Inflammatory macrophage (primary cell): ENCODE data around the gene CROCC2.
A peak's percentile ranks its signal among the peaks of the same experiment; 100 is the strongest.

Source experiments
- DNase-seq, 2 donors: peaks; one replicate each; pipeline ENCODE4 v3.0.0-alpha.2; 2020 to 2022

The CROCC2 gene

GRCh38 chr2:240875228-240876034, 30.7 kb upstream of the CROCC2 start:
- DNase-seq, result no peak

- no peak for DNase-seq
These were observed 30.1 kb upstream of the CROCC2 start for GRCh38 chr2:240876035-240876474.

GRCh38 chr2:240876475-240877251, 29.5 kb upstream of the CROCC2 start:
- no peak for DNase-seq

- no peak for DNase-seq
These were observed 28.4 kb upstream of the CROCC2 start for GRCh38 chr2:240877460-240878340.

GRCh38 chr2:240878341-240878936, 27.7 kb upstream of the CROCC2 start:
- DNase-seq, result no peak

- DNase-seq, result no peak
These were observed 27.0 kb upstream of the CROCC2 start for GRCh38 chr2:240879105-240879504.

- no peak for DNase-seq
These were observed 24.2 kb upstream of the CROCC2 start for GRCh38 chr2:240881913-240882312.

GRCh38 chr2:240884221-240884620, 21.9 kb upstream of the CROCC2 start:
- no peak for DNase-seq

GRCh38 chr2:240884745-240885144, 21.4 kb upstream of the CROCC2 start:
- DNase-seq, result no peak

GRCh38 chr2:240885566-240885965, 20.6 kb upstream of the CROCC2 start:
- no peak for DNase-seq

GRCh38 chr2:240886023-240886565, 20.0 kb upstream of the CROCC2 start:
- DNase-seq, result peak in 1 of 2 donors; percentile 31

- DNase-seq, result no peak
These were observed 19.2 kb upstream of the CROCC2 start for GRCh38 chr2:240886678-240887609.

GRCh38 chr2:240887631-240888030, 18.5 kb upstream of the CROCC2 start:
- no peak for DNase-seq

- no peak for DNase-seq
These were observed 17.8 kb upstream of the CROCC2 start for GRCh38 chr2:240888130-240888889.

GRCh38 chr2:240888890-240889573, 17.1 kb upstream of the CROCC2 start:
- no peak for DNase-seq

- no peak for DNase-seq
These were observed 16.3 kb upstream of the CROCC2 start for GRCh38 chr2:240889601-240890560.

GRCh38 chr2:240890691-240891090, 15.4 kb upstream of the CROCC2 start:
- no peak for DNase-seq
